B cell (primary cell): ENCODE measurements around the gene BAMBI. TPM values are rescaled to one million over a fixed set of nuclear protein-coding genes. Genes with fewer than 3 reads are reported as not detected.

ENCODE experiments used
- ATAC-seq: fragments of 200-7000 bp; cut with Tn5 transposase; one replicate; pipeline ENCODE4 v1.10.0; 2021; ENCODE audit warnings: low read depth, mild to moderate bottlenecking, moderate number of reproducible peaks, moderate library complexity
- CTCF ChIA-PET: fragments of 350-600 bp; sonication (Branson Sonifier 250); formaldehyde crosslinking; loops from one replicate; lab custom pipeline; 2021; ENCODE audit warnings: antibody characterized with exemption, inconsistent platforms; lab: Charles Lee
- POLR2A ChIA-PET: fragments of 350-600 bp; sonication (Branson Sonifier 250); formaldehyde crosslinking; loops from one replicate; lab custom pipeline; 2021; ENCODE audit warnings: antibody characterized with exemption; lab: Charles Lee
- DNase-seq: peaks from one replicate; pipeline ENCODE4 v3.0.0; 2013
- H2AFZ ChIP-seq: 2 replicates; pipeline ENCODE4 v1.6.1; 2012; ENCODE audit warnings: mild to moderate bottlenecking, low read depth, low read length; ENCODE audit not compliant: insufficient read depth, poor library complexity, severe bottlenecking
- H3K27ac ChIP-seq, 2 donors: 1 replicate in 1 of 2; 2 replicates in 1 of 2; pipeline ENCODE4 v1.5.1; 2012 to 2013; ENCODE audit warnings: low read length in 2 of 2, mild to moderate bottlenecking in 2 of 2, moderate library complexity in 1 of 2
- H3K27me3 ChIP-seq, 4 experiments: fragments of 200-600 bp in 1 of 4; sonication (generic) in 1 of 4; replicated peaks in 1 of 4; 1 replicate in 2 of 4; 2 replicates in 2 of 4; pipeline versions ENCODE4 v1.6.1 to v1.7.0; 2013 to 2016; ENCODE audit warnings: low read length in 3 of 4, mild to moderate bottlenecking in 2 of 4, mixed read lengths in 1 of 4, moderate library complexity in 1 of 4; ENCODE audit not compliant: insufficient read depth in 4 of 4, control insufficient read depth in 3 of 4; ENCODE audit errors: control extremely low read depth in 1 of 4
- H3K36me3 ChIP-seq, 2 experiments: replicated peaks in 1 of 2; 1 replicate in 1 of 2; 2 replicates in 1 of 2; pipeline versions ENCODE4 v1.6.1 to v1.7.1; 2013; ENCODE audit warnings: low read length in 1 of 2; ENCODE audit not compliant: insufficient read depth in 2 of 2, control insufficient read depth in 1 of 2; ENCODE audit errors: control extremely low read depth in 1 of 2, extremely low read depth in 1 of 2
- H3K4me1 ChIP-seq, 2 donors: fragments of 200-600 bp in 1 of 2; sonication (generic) in 1 of 2; 1 replicate in 1 of 2; 2 replicates in 1 of 2; pipeline versions ENCODE4 v1.5.1 to v1.6.1; 2013 to 2017; ENCODE audit warnings: low read length in 2 of 2; ENCODE audit not compliant: control insufficient read depth in 2 of 2, insufficient read depth in 2 of 2
- H3K4me2 ChIP-seq: replicated peaks from 2 replicates; pipeline ENCODE3; 2012; ENCODE audit warnings: mild to moderate bottlenecking, low read depth, low read length; ENCODE audit not compliant: poor library complexity, severe bottlenecking
- H3K4me3 ChIP-seq, 5 experiments: fragments of 200-600 bp in 1 of 5; sonication (generic) in 1 of 5; 1 replicate in 3 of 5; 2 replicates in 2 of 5; pipeline versions ENCODE4 v1.5.1 to v1.7.0; 2011 to 2016; ENCODE audit warnings: low read length in 4 of 5, mild to moderate bottlenecking in 4 of 5, low read depth in 2 of 5, control low read depth in 1 of 5, moderate library complexity in 1 of 5; ENCODE audit not compliant: insufficient read depth in 1 of 5; ENCODE audit errors: control extremely low read depth in 1 of 5, extremely low read depth in 1 of 5
- H3K79me2 ChIP-seq: fragments of 200-600 bp; sonication (generic); one replicate; pipeline ENCODE4 v1.6.0; 2016; ENCODE audit warnings: low read length; ENCODE audit not compliant: control insufficient read depth, insufficient read depth
- H3K9ac ChIP-seq: fragments of 200-600 bp; sonication (generic); 2 replicates; pipeline ENCODE4 v1.6.1; 2017; ENCODE audit warnings: mild to moderate bottlenecking, low read length, moderate library complexity
- H3K9me3 ChIP-seq, 3 donors: one replicate each; pipeline versions ENCODE4 v1.6.1 to v1.7.1; 2013; ENCODE audit warnings: low read length in 2 of 3; ENCODE audit not compliant: control insufficient read depth in 2 of 3, insufficient read depth in 1 of 3; ENCODE audit errors: control extremely low read depth in 1 of 3
- H4K20me1 ChIP-seq: 2 replicates; pipeline ENCODE4 v1.6.0; 2012; ENCODE audit warnings: mild to moderate bottlenecking, low read length; ENCODE audit not compliant: insufficient read depth, control insufficient read depth, poor library complexity, severe bottlenecking
- H3K27ac Mint-ChIP-seq: one replicate; pipeline ENCODE4 v1.8.0; 2021; ENCODE audit warnings: mixed read lengths
- H3K27me3 Mint-ChIP-seq: one replicate; pipeline ENCODE4 v1.8.0; 2021; ENCODE audit warnings: mixed read lengths
- H3K4me1 Mint-ChIP-seq: one replicate; pipeline ENCODE4 v1.8.0; 2021; ENCODE audit warnings: mixed read lengths
- H3K4me3 Mint-ChIP-seq: one replicate; pipeline ENCODE4 v1.8.0; 2021; ENCODE audit warnings: mixed read lengths
- H3K9me3 Mint-ChIP-seq: one replicate; pipeline ENCODE4 v1.8.0; 2022; ENCODE audit warnings: mixed read lengths; ENCODE audit not compliant: insufficient read depth
- EZH2 ChIP-seq: IDR thresholded peaks from 2 replicates; pipeline ENCODE4 v1.6.1; 2012; ENCODE audit warnings: borderline replicate concordance, low read depth, mild to moderate bottlenecking, moderate library complexity, low read length; ENCODE audit not compliant: insufficient read depth, poor library complexity, severe bottlenecking
- WGBS: methylation state at CpG from one replicate; pipeline ENCODE4 v1.1.5; 2013; ENCODE audit warnings: missing lambda C conversion rate; ENCODE audit not compliant: insufficient coverage; 5-methylcytosine and 5-hydroxymethylcytosine counted together
- intact Hi-C: fragments of 100-400 bp; cut with micrococcal nuclease; formaldehyde crosslinking; loops from one replicate; pipeline ENCODE4 v1.10.0; 2022
- polyA plus RNA-seq: library from polyadenylated mRNA; depleted of rRNA; stranded (reverse); fragments of >200 nt; gene quantifications from 2 replicates; pipeline ENCODE4 v1.2.3, GENCODE V29; 2012
- total RNA-seq, 2 donors: library from RNA; stranded (reverse); fragments of 120-200 nt in 1 of 2; gene quantifications; 1 replicate in 1 of 2; 2 replicates in 1 of 2; pipeline versions ENCODE4 v1.2.3 to v1.2.4, GENCODE V29; 2013 to 2022
- TF ChIP-seq, protein P1 (sequence below): fragments of 200-600 bp; IDR thresholded peaks from one replicate; pipeline ENCODE4 v1.8.0; 2022; ENCODE audit warnings: antibody characterized with exemption, mild to moderate bottlenecking

Gene BAMBI
- total and polyA plus RNA-seq, 2 donors (not counting 1 experiment from before 2014, with no cell fraction given): 0.84 to 1.9 TPM

GRCh38 chr10:28677888-28678686, 766 bp downstream of the BAMBI start:
- no peaks in the 10 kb centered on the region for H3K79me2 ChIP-seq
- H3K27ac Mint-ChIP-seq: peak overlapping the region; percentile 17
- peaks cover 3 to 72% (median 47%) of the 10 kb centered on the region in 4 experiments for H3K27me3 ChIP-seq
- peak; percentile 99 for TF ChIP-seq EZH2
- TF ChIP-seq, protein P1, sequence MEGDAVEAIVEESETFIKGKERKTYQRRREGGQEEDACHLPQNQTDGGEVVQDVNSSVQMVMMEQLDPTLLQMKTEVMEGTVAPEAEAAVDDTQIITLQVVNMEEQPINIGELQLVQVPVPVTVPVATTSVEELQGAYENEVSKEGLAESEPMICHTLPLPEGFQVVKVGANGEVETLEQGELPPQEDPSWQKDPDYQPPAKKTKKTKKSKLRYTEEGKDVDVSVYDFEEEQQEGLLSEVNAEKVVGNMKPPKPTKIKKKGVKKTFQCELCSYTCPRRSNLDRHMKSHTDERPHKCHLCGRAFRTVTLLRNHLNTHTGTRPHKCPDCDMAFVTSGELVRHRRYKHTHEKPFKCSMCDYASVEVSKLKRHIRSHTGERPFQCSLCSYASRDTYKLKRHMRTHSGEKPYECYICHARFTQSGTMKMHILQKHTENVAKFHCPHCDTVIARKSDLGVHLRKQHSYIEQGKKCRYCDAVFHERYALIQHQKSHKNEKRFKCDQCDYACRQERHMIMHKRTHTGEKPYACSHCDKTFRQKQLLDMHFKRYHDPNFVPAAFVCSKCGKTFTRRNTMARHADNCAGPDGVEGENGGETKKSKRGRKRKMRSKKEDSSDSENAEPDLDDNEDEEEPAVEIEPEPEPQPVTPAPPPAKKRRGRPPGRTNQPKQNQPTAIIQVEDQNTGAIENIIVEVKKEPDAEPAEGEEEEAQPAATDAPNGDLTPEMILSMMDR: no peak
- POLR2A ChIA-PET: no interaction called here
- H3K9ac ChIP-seq: peak overlapping the region; percentile 70
- no peaks in the 10 kb centered on the region for H4K20me1 ChIP-seq
- H3K4me3 Mint-ChIP-seq: peak overlapping the region; percentile 91
- peaks cover 37 to 39% of the 10 kb centered on the region in 2 donors for H3K4me1 ChIP-seq
- peaks cover 0 to 4% (median 0%) of the 10 kb centered on the region in 3 donors for H3K9me3 ChIP-seq
- peak overlapping the region; percentile 83 for H2AFZ ChIP-seq
- peaks cover 35% of the 10 kb centered on the region for H3K4me1 Mint-ChIP-seq
- ATAC-seq (no peak), DNase-seq (peak; percentile 62)
- H3K9me3 Mint-ChIP-seq: no peaks in the 10 kb centered on the region
- intact Hi-C loops: loop anchor here (2.0 to 10.0 kb wide), 3 partner anchors 145 to 373 kb away; partner anchors contain the start of genes MPP7 and WAC
- peaks cover 74% of the 10 kb centered on the region for H3K27me3 Mint-ChIP-seq
- no peak overlapping the region for H3K27ac ChIP-seq
- peak overlapping the region; percentile 38 to 68 (median 58) for H3K4me3 ChIP-seq
- peak overlapping the region; percentile 97 for H3K4me2 ChIP-seq
- WGBS: 3% methylated on average over 51 of the region's 54 CpGs
- CTCF ChIA-PET: interaction anchor here (1.0 kb wide), 1 partner anchor 14 kb away, joined by 3 read pairs; no protein-coding TSS in a partner anchor
- H3K36me3 ChIP-seq: no peaks in the 10 kb centered on the region
